Neuronal stem cell (in vitro differentiated cells): ENCODE measurements around the gene LYSMD3.
A peak's percentile ranks its signal among the peaks of the same experiment; 100 is the strongest.

Experiments
- DNase-seq: peaks from one replicate; pipeline ENCODE4 v3.0.0-alpha.2; 2013; ENCODE audit warnings: low spot score
- H2AFZ ChIP-seq: one replicate; pipeline ENCODE4 v1.6.1; 2013; ENCODE audit warnings: mild to moderate bottlenecking, low read length, inconsistent platforms
- H2AK5ac ChIP-seq: 2 replicates; pipeline ENCODE4 v1.6.1; 2013; ENCODE audit warnings: low read depth, mild to moderate bottlenecking, inconsistent platforms, low read length, moderate library complexity, mixed read lengths
- H2BK120ac ChIP-seq: 2 replicates; pipeline ENCODE4 v1.6.1; 2013; ENCODE audit warnings: low read depth, mild to moderate bottlenecking, inconsistent platforms, low read length, moderate library complexity, mixed read lengths
- H2BK12ac ChIP-seq: one replicate; pipeline ENCODE4 v1.6.1; 2013; ENCODE audit warnings: low read length, inconsistent platforms
- H2BK15ac ChIP-seq: 2 replicates; pipeline ENCODE4 v1.6.1; 2013; ENCODE audit warnings: mild to moderate bottlenecking, low read length, inconsistent platforms, mixed read lengths
- H2BK5ac ChIP-seq: one replicate; pipeline ENCODE4 v1.6.1; 2013; ENCODE audit warnings: inconsistent platforms, mild to moderate bottlenecking, low read length, moderate library complexity
- H3K14ac ChIP-seq: one replicate; pipeline ENCODE4 v1.6.1; 2013; ENCODE audit warnings: low read length, inconsistent platforms
- H3K18ac ChIP-seq: 2 replicates; pipeline ENCODE4 v1.6.1; 2013; ENCODE audit warnings: low read length, inconsistent platforms
- H3K23ac ChIP-seq: 2 replicates; pipeline ENCODE4 v1.6.1; 2013; ENCODE audit warnings: low read depth, mild to moderate bottlenecking, mixed read lengths, low read length, inconsistent platforms; ENCODE audit not compliant: poor library complexity
- H3K27ac ChIP-seq: replicated peaks from 3 replicates; pipeline ENCODE4 v1.5.1; 2013; ENCODE audit warnings: low read length, inconsistent platforms
- H3K27me3 ChIP-seq, 3 experiments: 2 replicates each; pipeline ENCODE4 v1.6.1; 2013; ENCODE audit warnings: low read length in 3 of 3, mild to moderate bottlenecking in 2 of 3, inconsistent platforms in 1 of 3, low read depth in 1 of 3, mixed read lengths in 1 of 3, moderate library complexity in 1 of 3; ENCODE audit not compliant: control insufficient read depth in 3 of 3, insufficient read depth in 3 of 3
- H3K36me3 ChIP-seq, 2 donors: replicated peaks in 1 of 2; 2 replicates each; pipeline ENCODE4 v1.6.1; 2013; ENCODE audit warnings: low read length in 2 of 2; ENCODE audit not compliant: control insufficient read depth in 2 of 2, insufficient read depth in 2 of 2
- H3K4ac ChIP-seq: 2 replicates; pipeline ENCODE4 v1.6.1; 2013; ENCODE audit warnings: inconsistent platforms, mild to moderate bottlenecking, low read length, moderate library complexity
- H3K4me1 ChIP-seq, 2 donors: 1 replicate in 1 of 2; 2 replicates in 1 of 2; pipeline ENCODE4 v1.6.1; 2013; ENCODE audit warnings: low read length in 2 of 2, low read depth in 1 of 2; ENCODE audit not compliant: control insufficient read depth in 2 of 2, insufficient read depth in 1 of 2
- H3K4me2 ChIP-seq: one replicate; pipeline ENCODE4 v1.6.1; 2013; ENCODE audit warnings: mild to moderate bottlenecking, low read length, inconsistent platforms; ENCODE audit not compliant: insufficient read depth, poor library complexity, severe bottlenecking
- H3K4me3 ChIP-seq, 2 donors: 2 replicates each; pipeline ENCODE4 v1.5.1; 2013; ENCODE audit warnings: low read length in 2 of 2, mild to moderate bottlenecking in 2 of 2, inconsistent platforms in 1 of 2, moderate library complexity in 1 of 2
- H3K79me1 ChIP-seq: one replicate; pipeline ENCODE4 v1.6.1; 2013; ENCODE audit warnings: low read depth, mild to moderate bottlenecking, inconsistent platforms, low read length, moderate library complexity
- H3K9ac ChIP-seq: one replicate; pipeline ENCODE4 v1.6.1; 2013; ENCODE audit warnings: mild to moderate bottlenecking, low read depth, low read length, inconsistent platforms; ENCODE audit not compliant: poor library complexity
- H3K9me3 ChIP-seq, 2 donors: replicated peaks in 1 of 2; 2 replicates each; pipeline versions ENCODE3 to v1.6.1; 2013; ENCODE audit warnings: low read length in 2 of 2, mild to moderate bottlenecking in 2 of 2, inconsistent platforms in 1 of 2, low read depth in 1 of 2, mixed read lengths in 1 of 2, moderate library complexity in 1 of 2; ENCODE audit not compliant: control insufficient read depth in 2 of 2, insufficient read depth in 1 of 2
- H4K8ac ChIP-seq: one replicate; pipeline ENCODE4 v1.6.1; 2013; ENCODE audit warnings: low read depth, mild to moderate bottlenecking, inconsistent platforms, low read length, moderate library complexity
- H4K91ac ChIP-seq: one replicate; pipeline ENCODE4 v1.6.1; 2013; ENCODE audit warnings: low read length, low read depth, mild to moderate bottlenecking, inconsistent platforms; ENCODE audit not compliant: poor library complexity
- WGBS, 2 donors: extraction: QIAGEN DNeasy Blood & Tissue Kit; methylation state at CpG; one replicate each; pipeline ENCODE4 v1.1.7; 2013; ENCODE audit warnings: missing lambda C conversion rate in 2 of 2, mixed read lengths in 1 of 2; ENCODE audit not compliant: insufficient read length in 2 of 2, insufficient replicate concordance in 1 of 2; ENCODE audit errors: extremely low coverage in 2 of 2; 5-methylcytosine and 5-hydroxymethylcytosine counted together

Gene LYSMD3

DNA sequence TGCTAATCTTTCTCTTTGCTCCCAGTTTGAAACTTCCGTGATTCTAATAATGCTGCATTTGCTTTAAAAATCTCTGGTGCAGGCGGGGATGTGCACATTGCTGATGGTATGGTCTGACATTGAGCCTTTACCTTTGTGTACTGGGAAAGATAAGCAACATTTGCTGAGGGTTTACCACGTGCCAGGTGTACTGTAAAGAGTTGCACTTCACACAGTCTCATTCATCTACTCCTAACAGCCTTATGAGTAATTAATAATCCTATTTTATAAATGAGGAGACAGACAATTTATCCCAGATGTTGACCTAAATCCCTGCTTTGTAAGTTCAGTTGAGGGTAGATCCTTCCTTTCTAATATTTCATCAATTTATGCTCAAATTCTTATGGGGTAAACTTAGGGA, 28.5 kb upstream of the LYSMD3 start:
- Histone ChIP-seq H3K14ac (no peak overlapping the region), H2AK5ac (no peak overlapping the region), H2BK12ac (no peak overlapping the region), H3K9ac (no peak overlapping the region), H3K9me3 (no peaks in the 10 kb centered on the region), H3K23ac (no peak overlapping the region), H3K4ac (no peak overlapping the region), H3K4me1 (peaks cover 7 to 36% of the 10 kb centered on the region in 2 donors), H2BK15ac (no peak overlapping the region), H3K4me2 (peak overlapping the region; percentile 78), H4K91ac (no peak overlapping the region), H2AFZ (peak overlapping the region; percentile 84), H3K27me3 (peaks cover 0 to 4% (median 0%) of the 10 kb centered on the region in 3 experiments), H3K18ac (no peak overlapping the region), H3K36me3 (no peaks in the 10 kb centered on the region), H4K8ac (no peak overlapping the region), H3K79me1 (no peaks in the 10 kb centered on the region), H2BK120ac (no peak overlapping the region), H2BK5ac (no peak overlapping the region), H3K27ac (no peak overlapping the region), H3K4me3 (peak overlapping the region; percentile 77 to 79)
- no CpG with 5 or more reads among the region's 3 CpGs for WGBS, 2 donors
- DNase-seq, result no peak

DNA sequence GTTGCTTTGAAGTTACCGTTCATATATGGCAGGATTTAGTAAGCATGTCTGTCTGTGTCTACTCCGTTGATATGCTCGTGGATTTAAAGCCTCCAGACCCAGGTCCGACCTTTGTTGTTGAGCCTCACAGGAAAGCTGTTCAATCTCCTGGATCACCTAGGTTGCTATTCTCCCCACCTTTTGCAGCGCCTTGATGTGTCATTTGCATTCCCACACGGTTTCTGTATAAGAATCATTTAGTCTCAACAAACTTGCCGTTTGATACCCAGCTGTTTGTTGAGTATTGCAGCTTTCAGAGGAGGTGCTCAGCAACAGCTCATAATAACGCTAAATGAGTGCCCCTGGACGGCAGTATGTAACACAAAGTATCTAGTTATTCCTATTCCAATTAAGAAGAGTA, 28.0 kb upstream of the LYSMD3 start:
- Histone ChIP-seq H3K14ac (no peak overlapping the region), H3K4ac (no peak overlapping the region), H2BK120ac (no peak overlapping the region), H3K23ac (no peak overlapping the region), H3K36me3 (no peaks in the 10 kb centered on the region), H2AFZ (peak overlapping the region; percentile 84), H3K79me1 (no peaks in the 10 kb centered on the region), H3K4me1 (peaks cover 6 to 32% of the 10 kb centered on the region in 2 donors), H3K9ac (no peak overlapping the region), H4K91ac (no peak overlapping the region), H3K4me2 (peak overlapping the region; percentile 53), H3K27me3 (peaks cover 0 to 4% (median 0%) of the 10 kb centered on the region in 3 experiments), H3K9me3 (no peaks in the 10 kb centered on the region), H2AK5ac (no peak overlapping the region), H2BK5ac (no peak overlapping the region), H4K8ac (no peak overlapping the region), H3K27ac (no peak overlapping the region), H3K4me3 (peak overlapping the region in 1 of 2 donors; percentile 79), H2BK15ac (no peak overlapping the region), H3K18ac (no peak overlapping the region), H2BK12ac (no peak overlapping the region)
- peak; percentile 4 for DNase-seq
- WGBS, 2 donors, result no CpG with 5 or more reads among the region's 9 CpGs

DNA sequence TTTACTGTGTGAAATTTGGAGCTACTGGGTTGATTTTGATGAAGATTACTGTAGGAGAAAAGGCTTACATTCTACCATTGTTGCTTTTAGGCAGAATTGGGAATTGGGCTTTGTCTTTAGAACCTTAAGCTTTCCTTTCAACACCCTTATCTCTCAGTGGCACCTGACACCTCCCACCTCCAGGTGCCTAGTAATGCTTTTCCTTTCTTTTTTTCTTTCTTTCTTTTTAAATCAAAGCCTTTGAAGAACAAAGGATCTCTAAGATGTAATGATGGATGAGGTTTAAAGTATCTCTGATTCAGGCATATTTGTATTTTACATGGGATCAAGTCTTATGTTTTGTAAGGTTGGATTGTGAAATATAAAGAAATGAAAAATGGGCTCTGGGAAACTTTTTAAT, 26.3 kb upstream of the LYSMD3 start:
- H3K79me1 ChIP-seq, result no peaks in the 10 kb centered on the region
- no peak overlapping the region for H2BK5ac ChIP-seq
- DNase-seq, result no peak
- H3K9ac ChIP-seq, result no peak overlapping the region
- peaks cover 0 to 4% (median 0%) of the 10 kb centered on the region in 3 experiments for H3K27me3 ChIP-seq
- no peak overlapping the region for H3K23ac ChIP-seq
- H4K91ac ChIP-seq, result no peak overlapping the region
- peaks cover 4 to 19% of the 10 kb centered on the region in 2 donors for H3K4me1 ChIP-seq
- H3K18ac ChIP-seq, result no peak overlapping the region
- H3K27ac ChIP-seq, result no peak overlapping the region
- H4K8ac ChIP-seq, result no peak overlapping the region
- H3K36me3 ChIP-seq, result no peaks in the 10 kb centered on the region
- H2BK120ac ChIP-seq, result no peak overlapping the region
- no peak overlapping the region for H2AK5ac ChIP-seq
- no peak overlapping the region for H3K4ac ChIP-seq
- H2AFZ ChIP-seq, result no peak overlapping the region
- H2BK12ac ChIP-seq, result no peak overlapping the region
- no peak overlapping the region for H3K14ac ChIP-seq
- no peak overlapping the region for H3K4me3 ChIP-seq
- H3K4me2 ChIP-seq, result no peak overlapping the region
- no peaks in the 10 kb centered on the region for H3K9me3 ChIP-seq
- H2BK15ac ChIP-seq, result no peak overlapping the region

DNA sequence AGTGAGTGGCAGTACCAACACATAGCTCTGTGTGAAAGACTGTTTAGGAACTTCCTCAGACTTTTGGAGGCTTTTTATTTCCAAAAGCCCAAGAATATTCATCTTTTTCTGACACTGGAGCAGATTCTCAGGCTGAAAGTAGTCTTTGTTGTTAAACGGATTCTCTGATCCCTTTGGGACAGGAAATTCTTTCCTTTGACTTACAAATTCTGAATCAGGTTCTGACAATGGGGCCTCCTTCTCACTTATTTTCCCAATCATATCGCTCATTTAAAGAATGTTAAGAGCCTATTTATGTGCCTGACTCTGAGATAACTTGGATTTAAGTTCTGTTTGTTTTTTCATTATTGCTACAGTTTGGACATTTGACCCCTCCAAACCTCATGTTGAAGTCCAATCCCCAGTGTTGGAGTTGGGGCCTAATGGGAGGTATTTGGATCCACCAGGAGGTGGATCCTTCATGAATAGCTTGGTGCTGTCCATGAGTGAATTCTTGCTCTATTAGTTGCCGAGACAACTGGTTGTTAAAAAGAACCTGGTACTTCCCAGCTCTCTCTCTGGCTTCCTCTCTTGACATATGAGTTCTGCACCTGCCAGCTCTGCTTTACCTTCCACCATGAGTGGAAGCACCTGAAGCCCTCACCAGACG, 25.1 kb upstream of the LYSMD3 start:
- Histone ChIP-seq H3K36me3 (no peaks in the 10 kb centered on the region), H3K4ac (no peak overlapping the region), H3K23ac (no peak overlapping the region), H2BK15ac (no peak overlapping the region), H3K27ac (no peak overlapping the region), H3K14ac (no peak overlapping the region), H2AFZ (peak overlapping the region; percentile 8), H4K8ac (no peak overlapping the region), H2BK5ac (no peak overlapping the region), H2BK12ac (no peak overlapping the region), H3K4me3 (no peak overlapping the region), H2AK5ac (no peak overlapping the region), H3K4me1 (peaks cover 4 to 15% of the 10 kb centered on the region in 2 donors), H3K4me2 (no peak overlapping the region), H3K27me3 (peaks cover 0 to 4% (median 0%) of the 10 kb centered on the region in 3 experiments), H4K91ac (no peak overlapping the region), H3K9ac (no peak overlapping the region), H2BK120ac (no peak overlapping the region), H3K9me3 (no peaks in the 10 kb centered on the region), H3K79me1 (no peaks in the 10 kb centered on the region), H3K18ac (no peak overlapping the region)
- DNase-seq, result no peak
- WGBS, 2 donors, result no CpG with 5 or more reads among the region's 4 CpGs
